Measurements from ENCODE around the gene SP1. TPM values are rescaled to one million over a fixed set of nuclear protein-coding genes. Genes with fewer than 3 reads are reported as not detected.
"Not testable (repeated sequence)": the region's sequence is repeated elsewhere in the genome, so short reads cannot be mapped to it uniquely, and the experiment has no call there.

SP1 gene
- total RNA-seq, 1 experiment from 2014 or later: 96.8 TPM

GRCh38 chr12:53386381-53386780 lies 6.4 kb downstream of the SP1 start:
- RAD21 ChIA-PET (ENCODE audit: low non-redundant PET in 1 of 2, low total read pairs in 2 of 2, uncharacterized antibody in 2 of 2, unreplicated experiment in 2 of 2); ATAC-seq; DNase-seq (ENCODE audit: low read depth, low spot score); BruUV-seq (replicated peaks); H3K27me3 ChIP-seq (ENCODE audit: insufficient read depth, low read length); H3K9ac ChIP-seq (ENCODE audit: low read length); H4K20me1 ChIP-seq (ENCODE audit: insufficient read depth); H3K4me3 ChIP-seq (replicated peaks in 1 of 2; ENCODE audit: low read depth in 1 of 2, low read length in 2 of 2); H2AFZ ChIP-seq (ENCODE audit: low read depth, low read length, poor library complexity, severe bottlenecking); CTCF ChIA-PET; H3K4me2 ChIP-seq (ENCODE audit: low read length); H3K27ac ChIP-seq (ENCODE audit: low read depth, low read length); H3K9me3 ChIP-seq (ENCODE audit: control insufficient read depth in 1 of 2, insufficient read depth in 1 of 2, low read depth in 1 of 2, low read length in 2 of 2); intact Hi-C loops (cut with micrococcal nuclease); H3K9me2 ChIP-seq (ENCODE audit: insufficient read depth): not testable (repeated sequence)
- Histone ChIP-seq H3K36me3 (ENCODE audit: control insufficient read depth in 1 of 2, insufficient read depth in 2 of 2, low read length in 2 of 2) (peaks cover 37 to 39% of the 10 kb centered on the region in 2 experiments), H3K79me2 (ENCODE audit: insufficient read depth, low read length) (peaks cover 94% of the 10 kb centered on the region), H3K4me1 (ENCODE audit: control insufficient read depth in 1 of 2, insufficient read depth in 2 of 2, low read length in 2 of 2) (peaks cover 10 to 14% of the 10 kb centered on the region in 2 experiments)
- POLR2A ChIA-PET: interaction anchor here (0.7 to 1.3 kb wide), 2 partner anchors 9 to 45 kb away, joined by 3 read pairs; no protein-coding TSS in a partner anchor

GRCh38 chr12:53388932-53389331 lies 9.0 kb downstream of the SP1 start:
- Histone ChIP-seq H3K4me2 (ENCODE audit: low read length) (no peak overlapping the region), H3K36me3 (ENCODE audit: control insufficient read depth in 1 of 2, insufficient read depth in 2 of 2, low read length in 2 of 2) (peaks cover 17 to 24% of the 10 kb centered on the region in 2 experiments), H2AFZ (ENCODE audit: low read depth, low read length, poor library complexity, severe bottlenecking) (no peak overlapping the region), H3K79me2 (ENCODE audit: insufficient read depth, low read length) (peaks cover 92% of the 10 kb centered on the region), H3K9me2 (ENCODE audit: insufficient read depth) (no peaks in the 10 kb centered on the region), H3K27me3 (ENCODE audit: insufficient read depth, low read length) (no peaks in the 10 kb centered on the region), H3K9me3 (ENCODE audit: control insufficient read depth in 1 of 2, insufficient read depth in 1 of 2, low read depth in 1 of 2, low read length in 2 of 2) (no peaks in the 10 kb centered on the region), H3K27ac (ENCODE audit: low read depth, low read length) (no peak overlapping the region), H3K9ac (ENCODE audit: low read length) (no peak overlapping the region), H3K4me3 (replicated peaks in 1 of 2; ENCODE audit: low read depth in 1 of 2, low read length in 2 of 2) (no peak overlapping the region), H4K20me1 (ENCODE audit: insufficient read depth) (no peaks in the 10 kb centered on the region; the same call in 1 of the 2 replicates), H3K4me1 (ENCODE audit: control insufficient read depth in 1 of 2, insufficient read depth in 2 of 2, low read length in 2 of 2) (no peaks in the 10 kb centered on the region)
- TF ChIP-seq REST (IDR thresholded peaks at IDR 0.05; ENCODE audit: low read depth): no peak
- TF ChIP-seq TCF7L2 (IDR thresholded peaks at IDR 0.05; ENCODE audit: borderline replicate concordance, extremely low read depth, insufficient read depth, insufficient read length): no peak
- TF ChIP-seq POLR2AphosphoS5 (IDR thresholded peaks at IDR 0.05; ENCODE audit: low read depth, low read length): no peak
- no peak for TF ChIP-seq SIN3A (IDR thresholded peaks at IDR 0.05; ENCODE audit: low read depth)
- TF ChIP-seq SRF (IDR thresholded peaks at IDR 0.05; ENCODE audit: low read depth): no peak
- TF ChIP-seq CEBPB (IDR thresholded peaks at IDR 0.05; ENCODE audit: low read depth): no peak
- TF ChIP-seq CTCF (IDR thresholded peaks at IDR 0.05 in 2 of 3, conservative IDR thresholded peaks at IDR 0.05 in 1 of 3; ENCODE audit: borderline replicate concordance in 1 of 3, insufficient read depth in 1 of 3, low read depth in 2 of 3, low read length in 2 of 3): no peak
- TF ChIP-seq ATF3 (IDR thresholded peaks at IDR 0.05): no peak
- no peak for TF ChIP-seq EGR1 (IDR thresholded peaks at IDR 0.05; ENCODE audit: low read depth)
- TF ChIP-seq SP1 (IDR thresholded peaks at IDR 0.05; ENCODE audit: low read depth): no peak
- TF ChIP-seq ZNF274 (IDR thresholded peaks at IDR 0.05; ENCODE audit: low read depth, low read length): no peak
- TF ChIP-seq CBX3 (IDR thresholded peaks at IDR 0.05; ENCODE audit: low read depth): no peak
- no peak for TF ChIP-seq EZH2 (IDR thresholded peaks at IDR 0.05)
- TF ChIP-seq RAD21 (IDR thresholded peaks at IDR 0.05; ENCODE audit: low read depth): no peak
- no peak for TF ChIP-seq EZH2phosphoT487 (IDR thresholded peaks at IDR 0.05; ENCODE audit: borderline replicate concordance)
- no peak for TF ChIP-seq YY1 (IDR thresholded peaks at IDR 0.05; ENCODE audit: extremely low read depth, insufficient replicate concordance, low read depth, low read length)
- no TSS peak for BruUV-seq (replicated peaks)
- DNase-seq (ENCODE audit: low read depth, low spot score) (no peak), ATAC-seq (no peak)
- ChIA-PET CTCF (interaction anchor here (1.5 kb wide), 1 partner anchor 32 kb away, joined by 3 read pairs; no protein-coding TSS in a partner anchor), POLR2A (no interaction called here), RAD21 (ENCODE audit: low non-redundant PET in 1 of 2, low total read pairs in 2 of 2, uncharacterized antibody in 2 of 2, unreplicated experiment in 2 of 2) (no interaction called here)
- intact Hi-C loops (cut with micrococcal nuclease): no loop called here
